ENCODE data around the gene DAAM2.

Gene DAAM2

GRCh38 chr6:39887692-39888450 lies 95.7 kb downstream of the DAAM2 start:
- DNase-seq (ENCODE audit: low read depth) = no peak

DNA sequence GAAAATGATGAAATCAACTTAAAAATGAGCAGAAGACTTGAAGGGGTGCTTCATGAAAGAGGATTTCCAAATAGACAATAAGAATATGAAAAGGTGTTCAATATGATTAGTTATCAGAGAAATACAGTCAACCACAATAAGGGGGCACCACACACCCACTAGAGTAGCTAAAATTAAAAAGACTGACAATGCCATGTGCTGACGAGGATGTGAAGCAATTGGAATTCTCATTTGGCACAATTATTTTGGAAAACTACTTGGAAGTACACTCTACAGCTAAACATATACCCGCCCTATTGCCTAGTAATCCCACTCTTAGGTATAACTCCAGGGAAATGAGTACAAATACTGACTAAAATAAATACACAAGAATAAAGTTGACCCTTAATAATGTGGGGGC lies 97.1 kb downstream of the DAAM2 start:
- no peak for DNase-seq (ENCODE audit: low read depth)

DNA sequence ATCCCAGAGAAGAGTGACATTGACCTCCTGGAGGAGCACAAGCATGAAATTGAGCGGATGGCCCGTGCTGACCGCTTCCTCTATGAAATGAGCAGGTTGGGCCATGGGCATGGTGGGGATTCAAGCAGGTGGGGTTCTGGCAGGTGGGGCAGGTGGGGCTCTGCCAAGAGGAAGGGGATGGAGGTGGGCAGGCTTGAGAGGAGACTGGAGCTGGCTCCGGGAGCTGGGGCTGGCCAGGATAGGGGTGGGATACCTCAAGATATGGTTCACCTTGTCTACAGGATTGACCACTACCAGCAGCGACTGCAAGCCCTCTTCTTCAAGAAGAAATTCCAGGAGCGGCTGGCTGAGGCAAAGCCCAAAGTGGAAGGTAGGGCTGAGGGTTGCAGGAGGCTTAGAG lies 99.2 kb downstream of the DAAM2 start:
- no peak for DNase-seq (ENCODE audit: low read depth)

DNA sequence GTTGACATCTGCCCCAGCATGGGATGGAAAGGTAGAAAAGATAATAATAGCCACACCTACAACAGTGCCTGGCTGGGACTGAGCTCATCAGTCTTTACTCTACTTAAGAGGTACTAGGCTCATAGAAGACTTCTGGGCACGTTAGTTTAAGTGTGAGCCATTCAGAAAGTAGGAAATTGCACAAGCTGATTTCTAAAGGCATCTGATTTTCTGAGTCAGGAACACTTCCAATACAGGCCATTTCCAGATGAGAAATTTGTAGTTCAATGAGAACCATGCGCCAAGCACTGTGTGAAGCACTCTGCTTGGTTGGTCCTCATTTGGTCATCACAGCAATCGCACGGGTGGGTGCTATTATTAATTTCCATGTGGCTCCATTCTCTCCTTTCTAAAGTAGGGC lies 99.8 kb downstream of the DAAM2 start:
- DNase-seq (ENCODE audit: low read depth) = no peak

DNA sequence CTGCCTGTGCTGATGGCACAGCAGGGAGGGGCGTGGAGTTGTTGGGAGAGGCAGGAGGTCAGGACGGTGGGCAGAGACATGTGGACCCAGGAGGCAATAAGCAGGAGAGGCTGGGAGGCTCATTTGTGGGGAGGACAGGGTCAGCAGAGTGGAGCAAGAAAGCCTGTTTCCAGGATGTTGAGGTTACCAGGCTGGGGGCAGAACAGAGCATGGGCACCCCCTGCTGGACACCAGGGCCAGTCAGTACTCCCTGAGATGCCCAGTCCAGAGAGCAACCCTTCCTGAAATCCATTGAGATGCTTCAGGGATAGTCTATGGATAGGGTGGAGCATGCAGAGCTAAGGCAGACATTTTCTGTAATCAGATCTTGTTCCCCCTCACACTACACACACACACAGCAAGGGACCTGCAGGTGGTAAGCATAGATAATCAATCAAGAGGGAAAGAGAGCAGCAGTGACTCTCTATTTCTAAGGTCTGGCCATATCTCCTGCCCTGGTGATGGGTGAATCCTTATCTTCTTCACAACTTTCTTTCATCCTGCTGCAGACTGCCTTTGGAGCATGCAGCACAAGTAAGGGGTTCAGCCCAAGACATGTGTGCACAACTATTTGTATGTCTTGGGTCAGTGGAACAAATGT lies 100.4 kb downstream of the DAAM2 start:
- DNase-seq (ENCODE audit: low read depth) = no peak

DNA sequence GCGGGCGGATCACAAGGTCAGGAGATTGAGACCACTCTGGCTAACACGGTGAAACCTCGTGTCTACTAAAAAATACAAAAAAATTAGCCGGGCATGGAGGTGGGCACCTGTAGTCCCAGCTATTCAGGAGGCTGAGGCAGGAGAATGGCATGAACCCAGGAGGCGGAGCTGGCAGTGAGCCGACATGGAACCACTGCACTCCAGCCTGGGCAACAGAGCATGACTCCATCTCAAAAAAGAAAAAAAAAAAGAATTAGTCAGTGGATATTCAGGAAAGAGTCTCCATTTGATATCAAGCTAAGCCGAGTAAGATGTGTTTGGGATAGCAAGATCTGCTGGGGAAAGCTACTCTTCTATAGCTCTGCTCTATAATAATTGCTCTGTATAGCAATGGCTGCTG lies 101.1 kb downstream of the DAAM2 start:
- no peak for DNase-seq (ENCODE audit: low read depth)

DNA sequence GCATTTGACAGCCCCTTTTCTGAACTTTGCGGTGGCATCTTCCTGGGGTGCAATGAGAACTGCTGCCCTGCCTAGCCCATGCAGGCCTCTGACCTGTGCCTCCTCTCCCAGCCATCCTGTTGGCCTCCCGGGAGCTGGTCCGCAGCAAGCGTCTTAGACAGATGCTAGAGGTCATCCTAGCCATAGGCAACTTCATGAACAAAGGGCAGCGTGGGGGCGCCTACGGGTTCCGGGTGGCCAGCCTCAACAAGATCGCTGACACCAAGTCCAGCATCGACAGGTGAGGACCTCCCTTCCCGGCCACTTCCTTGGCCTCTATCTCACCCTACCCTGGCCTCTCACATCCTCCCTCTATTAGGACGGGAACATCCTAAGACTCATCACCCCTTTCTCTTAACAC lies 104.5 kb downstream of the DAAM2 start:
- no peak for DNase-seq (ENCODE audit: low read depth)

- DNase-seq (ENCODE audit: low read depth) = no peak
Observed at GRCh38 chr6:39897698-39898097, 105.5 kb downstream of the DAAM2 start.

DNA sequence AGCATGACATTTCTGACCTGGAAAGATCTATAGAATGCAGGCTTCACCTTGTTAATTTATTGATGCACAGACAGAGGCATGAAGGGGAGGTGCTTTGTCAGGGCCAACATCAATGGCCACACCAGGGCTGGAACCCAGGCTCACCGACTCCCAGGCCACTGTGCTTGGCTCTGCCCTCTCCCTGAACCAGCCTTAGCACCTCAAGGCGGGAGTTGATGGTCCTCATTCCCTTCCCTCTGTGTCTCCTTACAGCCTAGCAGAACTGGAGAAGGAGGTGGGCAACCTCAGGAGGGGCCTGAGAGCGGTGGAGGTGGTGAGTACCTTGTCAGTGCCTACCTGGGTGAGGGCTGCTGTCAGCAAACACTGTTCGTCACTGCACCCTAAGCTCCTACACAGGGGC lies 106.4 kb downstream of the DAAM2 start:
- no peak for DNase-seq (ENCODE audit: low read depth)

GRCh38 chr6:39899554-39900295 lies 107.5 kb downstream of the DAAM2 start:
- no peak for DNase-seq (ENCODE audit: low read depth)

DNA sequence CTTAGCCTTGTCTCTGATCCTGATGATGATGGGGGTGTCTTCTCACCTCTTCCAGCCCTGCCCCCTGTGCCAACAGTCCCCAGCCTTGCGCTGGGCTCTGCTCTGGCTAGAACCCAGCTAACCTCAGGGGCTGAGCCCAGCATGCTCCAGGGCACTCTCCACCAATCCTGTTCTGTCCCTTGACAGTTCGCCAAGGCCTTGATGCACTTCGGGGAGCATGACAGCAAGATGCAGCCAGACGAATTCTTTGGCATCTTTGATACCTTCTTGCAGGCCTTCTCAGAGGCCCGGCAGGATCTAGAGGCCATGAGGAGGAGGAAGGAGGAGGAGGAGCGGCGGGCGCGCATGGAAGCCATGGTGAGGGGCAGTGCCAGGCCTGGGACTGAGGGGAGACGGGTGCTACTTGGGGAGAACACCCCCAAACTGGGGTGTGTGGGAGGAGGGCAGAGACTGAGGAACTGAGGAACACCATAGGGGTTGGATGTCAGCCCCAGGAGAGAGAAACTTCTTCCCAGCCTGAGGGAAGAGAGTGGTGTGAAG lies 109.0 kb downstream of the DAAM2 start:
- DNase-seq (ENCODE audit: low read depth) = no peak

GRCh38 chr6:39901670-39902069 lies 109.5 kb downstream of the DAAM2 start:
- no peak for DNase-seq (ENCODE audit: low read depth)

GRCh38 chr6:39902136-39902535 lies 110.0 kb downstream of the DAAM2 start:
- no peak for DNase-seq (ENCODE audit: low read depth)

DNA sequence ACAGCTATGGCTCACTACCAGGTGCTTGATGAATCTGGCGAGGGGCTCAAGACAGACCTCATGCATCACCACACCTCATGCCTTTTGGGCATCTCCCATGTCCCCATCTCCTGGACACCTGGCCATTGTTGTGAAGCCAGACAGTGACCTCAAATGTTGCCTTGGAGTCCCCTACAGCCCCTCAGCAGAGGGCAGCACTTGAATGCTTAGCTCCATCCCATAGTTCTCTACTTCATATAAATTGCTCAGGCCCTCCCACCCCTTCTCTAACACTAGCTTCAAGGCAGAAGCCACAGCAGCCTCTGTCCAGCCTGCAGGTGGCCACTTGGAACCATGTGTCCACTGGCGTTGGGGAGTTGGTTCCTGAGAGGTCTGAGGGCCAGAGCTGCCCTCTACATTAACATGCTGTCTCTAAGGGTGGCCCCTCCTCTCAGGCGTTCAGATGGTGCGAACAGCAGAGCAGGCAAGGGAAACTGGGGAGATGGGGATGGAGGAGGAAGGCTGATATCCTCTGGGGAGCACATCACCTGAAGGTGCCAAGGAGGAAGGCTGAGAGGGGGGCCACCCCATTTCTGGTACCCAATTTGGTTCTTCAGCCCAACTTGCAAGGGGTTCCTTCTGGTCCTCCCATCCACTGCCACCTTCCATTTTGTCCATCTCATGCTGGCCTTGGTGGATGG lies 110.8 kb downstream of the DAAM2 start:
- DNase-seq (ENCODE audit: low read depth) = no peak

GRCh38 chr6:39903656-39904055 lies 111.5 kb downstream of the DAAM2 start:
- no peak for DNase-seq (ENCODE audit: low read depth)

DNA sequence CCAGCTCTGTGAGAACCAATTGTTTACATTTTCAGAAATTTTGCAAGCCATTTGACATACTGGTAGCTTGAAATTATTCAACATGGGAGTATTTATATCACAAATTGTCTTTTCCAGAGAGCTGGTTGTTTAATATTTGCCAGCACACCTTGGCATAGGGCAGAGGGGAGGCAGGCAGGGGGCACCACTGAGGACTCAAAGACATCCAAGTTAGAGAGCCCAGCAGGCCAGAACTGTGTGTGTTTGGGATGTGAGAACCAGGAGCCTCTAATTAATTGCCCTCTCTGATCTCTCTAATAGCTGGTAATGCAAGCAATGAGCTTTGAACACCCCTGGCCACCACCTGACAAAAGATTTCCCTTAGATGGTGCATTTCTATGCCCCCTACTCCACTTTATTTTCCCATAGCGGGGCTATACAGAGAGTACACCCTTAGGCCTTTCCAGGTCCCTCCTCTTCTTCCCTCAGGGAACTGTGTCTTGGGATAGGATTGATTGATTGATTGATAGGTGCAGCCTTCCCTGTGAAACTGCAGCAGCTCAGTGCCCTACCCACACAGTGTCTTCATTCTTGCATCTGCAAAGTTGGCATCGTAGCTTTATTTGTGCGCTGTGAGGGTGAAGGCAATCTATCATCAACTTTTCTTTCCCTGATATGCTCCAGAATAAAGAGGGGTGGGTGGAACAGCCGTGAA lies 112.9 kb downstream of the DAAM2 start:
- no peak for DNase-seq (ENCODE audit: low read depth)

- no peak for DNase-seq (ENCODE audit: low read depth)
Observed at GRCh38 chr6:39905640-39905975, 113.4 kb downstream of the DAAM2 start.

DNA sequence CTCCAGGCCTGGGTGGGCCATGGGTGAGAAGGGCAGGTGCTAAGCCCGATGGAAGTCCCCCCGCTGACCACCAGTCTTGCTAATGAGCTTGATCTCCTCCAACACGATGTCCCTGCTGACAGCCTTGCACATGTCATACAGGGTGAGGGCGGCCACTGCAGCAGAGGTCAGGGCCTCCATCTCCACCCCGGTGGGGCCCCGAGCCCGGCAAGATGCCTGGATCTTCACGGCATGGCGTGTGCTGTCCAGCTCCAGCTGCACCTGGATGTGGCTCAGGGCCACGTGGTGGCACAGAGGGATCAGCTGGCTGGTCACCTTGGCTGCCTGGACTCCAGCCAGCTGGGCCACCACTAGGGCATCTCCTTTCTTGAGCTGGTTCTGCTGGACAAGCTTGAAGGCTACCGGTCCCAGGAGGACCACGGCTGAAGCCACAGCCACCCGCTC lies 114.2 kb downstream of the DAAM2 start:
- DNase-seq (ENCODE audit: low read depth) = no peak

GRCh38 chr6:39907871-39908575 lies 115.8 kb downstream of the DAAM2 start:
- no peak for DNase-seq (ENCODE audit: low read depth)

GRCh38 chr6:39908838-39909583 lies 116.8 kb downstream of the DAAM2 start:
- DNase-seq (ENCODE audit: low read depth) = no peak

Measured in T-helper 22 cell (primary cell).